NCI-H1436 (cell line): ENCODE results near the gene TMEM183A.
A peak's percentile ranks its signal among the peaks of the same experiment; 100 is the strongest.
"Not testable (repeated sequence)": the region's sequence is repeated elsewhere in the genome, so short reads cannot be mapped to it uniquely, and the experiment has no call there.

Experiments used
- DNase-seq: peaks from one replicate; lab custom pipeline; 2025; lab: John Stamatoyannopoulos, UW

The TMEM183A gene

GRCh38 chr1:202987922-202988583 is 19.1 kb upstream of the TMEM183A start:
- DNase-seq, result no peak

- DNase-seq, result no peak
These were observed 17.3 kb upstream of the TMEM183A start for GRCh38 chr1:202989879-202990278.

- no peak for DNase-seq
These were observed 16.1 kb upstream of the TMEM183A start for GRCh38 chr1:202991112-202991511.

GRCh38 chr1:202994756-202995155 is 12.4 kb upstream of the TMEM183A start:
- no peak for DNase-seq

- peak; percentile 65 for DNase-seq
These were observed 8.1 kb upstream of the TMEM183A start for GRCh38 chr1:202998836-202999750.

GRCh38 chr1:203000217-203000944 is 6.8 kb upstream of the TMEM183A start:
- no peak for DNase-seq

GRCh38 chr1:203001986-203002385 is 5.2 kb upstream of the TMEM183A start:
- DNase-seq, result no peak

- DNase-seq, result no peak
These were observed 4.2 kb upstream of the TMEM183A start for GRCh38 chr1:203002951-203003350.

- not testable (repeated sequence) for DNase-seq
These were observed 1.6 kb upstream of the TMEM183A start for GRCh38 chr1:203005395-203006142.

GRCh38 chr1:203009185-203009584 is 2.0 kb downstream of the TMEM183A start:
- DNase-seq, result no peak

GRCh38 chr1:203011582-203011981 is 4.4 kb downstream of the TMEM183A start:
- DNase-seq, result no peak

- DNase-seq, result no peak
These were observed 9.9 kb downstream of the TMEM183A start for GRCh38 chr1:203017061-203017460.

- no peak for DNase-seq
These were observed 10.5 kb downstream of the TMEM183A start for GRCh38 chr1:203017692-203018091.

GRCh38 chr1:203022855-203023254 is 15.7 kb downstream of the TMEM183A start:
- DNase-seq, result not testable (repeated sequence)

GRCh38 chr1:203025686-203026030 is 18.5 kb downstream of the TMEM183A start:
- no peak for DNase-seq

- DNase-seq, result peak; percentile 96
These were observed 19.0 kb downstream of the TMEM183A start, which contains the start of gene PPFIA4 for GRCh38 chr1:203026031-203026665. TSS of gene PPFIA4 (plus strand) at chr1:203026491. CDS start at chr1:203039009, 12,518 bp downstream.

- peak; percentile 20 for DNase-seq
These were observed 19.8 kb downstream of the TMEM183A start for GRCh38 chr1:203026666-203027663.

GRCh38 chr1:203028067-203028783 is 21.1 kb downstream of the TMEM183A start:
- DNase-seq, result no peak
